H1 (cell line): ENCODE measurements around the gene POLRMT.
"Not testable (repeated sequence)": the region's sequence is repeated elsewhere in the genome, so short reads cannot be mapped to it uniquely, and the experiment has no call there.

Experiments
- ATF3 ChIP-seq: IDR thresholded peaks from 2 replicates; pipeline ENCODE4 v1.6.1; 2011; ENCODE audit warnings: low read depth, mild to moderate bottlenecking, low read length; ENCODE audit not compliant: insufficient read depth
- CTCF ChIP-seq, 3 experiments: IDR thresholded peaks; 1 replicate in 2 of 3; 2 replicates in 1 of 3; pipeline versions ENCODE4 v1.5.1 to v1.6.1; 2011; ENCODE audit warnings: low read length in 3 of 3, mild to moderate bottlenecking in 3 of 3, inconsistent platforms in 2 of 3, low read depth in 1 of 3, moderate library complexity in 1 of 3; ENCODE audit not compliant: insufficient read depth in 1 of 3; ENCODE audit errors: control extremely low read depth in 1 of 3
- TF ChIP-seq, protein P1 (sequence below): IDR thresholded peaks from 2 replicates; pipeline ENCODE4 v1.6.1; 2012; ENCODE audit warnings: inconsistent platforms

DNA sequence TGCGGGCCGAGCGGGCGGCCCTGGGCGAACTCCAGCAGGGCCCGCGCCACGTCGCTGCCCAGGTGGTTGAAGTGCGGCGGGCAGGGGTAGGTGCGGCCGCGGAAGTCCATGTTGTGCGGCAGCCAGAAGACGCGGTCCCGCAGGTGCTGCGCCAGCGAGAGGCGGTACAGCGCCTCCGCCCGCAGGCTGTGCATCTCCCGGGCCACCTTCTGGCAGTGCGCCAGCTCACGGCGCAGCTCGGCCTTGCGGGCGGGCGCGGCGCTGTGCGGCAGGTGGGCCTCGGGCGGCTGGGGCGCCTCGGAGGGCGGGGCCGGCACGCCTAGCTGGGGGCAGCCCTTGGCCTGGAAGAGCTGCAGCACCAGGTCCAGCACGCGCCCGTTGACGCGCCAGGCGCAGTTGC, 12.1 kb downstream of the POLRMT start:
- TF ChIP-seq, protein P1, sequence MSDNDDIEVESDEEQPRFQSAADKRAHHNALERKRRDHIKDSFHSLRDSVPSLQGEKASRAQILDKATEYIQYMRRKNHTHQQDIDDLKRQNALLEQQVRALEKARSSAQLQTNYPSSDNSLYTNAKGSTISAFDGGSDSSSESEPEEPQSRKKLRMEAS, result not testable (repeated sequence)
- not testable (repeated sequence) for TF ChIP-seq ATF3; CTCF (IDR thresholded peaks at IDR 0.05; ENCODE audit: control extremely low read depth in 1 of 3, insufficient read depth in 1 of 3, low read depth in 1 of 3, low read length in 3 of 3)
